Liver (tissue), 9 donors: ENCODE measurements around the gene MRPS14. TPM values are rescaled to one million over a fixed set of nuclear protein-coding genes. Genes with fewer than 3 reads are reported as not detected.

Experiments used
- DNase-seq: peaks from one replicate; pipeline ENCODE4 v3.0.0-alpha.2; 2017; ENCODE audit warnings: low spot score
- H3K27ac ChIP-seq, 2 donors: one replicate each; pipeline ENCODE4 v1.7.0; 2013; ENCODE audit warnings: inconsistent platforms in 2 of 2, low read length in 2 of 2, control low read depth in 1 of 2, low read depth in 1 of 2, mild to moderate bottlenecking in 1 of 2
- H3K27me3 ChIP-seq, 4 donors: one replicate each; pipeline versions ENCODE4 v1.6.1 to v1.7.0; 2013; ENCODE audit warnings: low read length in 3 of 4, inconsistent platforms in 1 of 4, mild to moderate bottlenecking in 1 of 4, moderate library complexity in 1 of 4; ENCODE audit not compliant: control insufficient read depth in 4 of 4, insufficient read depth in 4 of 4
- H3K36me3 ChIP-seq, 4 donors: one replicate each; pipeline versions ENCODE4 v1.6.1 to v1.7.0; 2013; ENCODE audit warnings: low read length in 3 of 4, mild to moderate bottlenecking in 3 of 4, low read depth in 1 of 4, moderate library complexity in 1 of 4; ENCODE audit not compliant: control insufficient read depth in 4 of 4, insufficient read depth in 3 of 4
- H3K4me1 ChIP-seq, 4 donors: one replicate each; pipeline versions ENCODE4 v1.6.1 to v1.7.0; 2013; ENCODE audit warnings: low read length in 3 of 4, mild to moderate bottlenecking in 3 of 4, moderate library complexity in 1 of 4; ENCODE audit not compliant: control insufficient read depth in 4 of 4, insufficient read depth in 4 of 4
- H3K4me3 ChIP-seq, 3 donors: one replicate each; pipeline versions ENCODE4 v1.6.1 to v1.7.0; 2013; ENCODE audit warnings: low read length in 3 of 3, control low read depth in 1 of 3, low read depth in 1 of 3, mild to moderate bottlenecking in 1 of 3
- H3K9ac ChIP-seq, 2 donors: one replicate each; pipeline ENCODE4 v1.7.0; 2013; ENCODE audit warnings: low read length in 2 of 2, mild to moderate bottlenecking in 2 of 2, moderate library complexity in 2 of 2, control low read depth in 1 of 2, low read depth in 1 of 2
- H3K9me3 ChIP-seq, 4 donors: one replicate each; pipeline versions ENCODE4 v1.6.1 to v1.7.0; 2013; ENCODE audit warnings: low read length in 3 of 4; ENCODE audit not compliant: control insufficient read depth in 4 of 4
- CTCF ChIP-seq: fragments of 150-350 bp; IDR thresholded peaks from 2 replicates; pipeline ENCODE4 v1.5.1; 2017; ENCODE audit warnings: improper control_type of control experiment, low read depth, low read length; ENCODE audit not compliant: missing input control
- EGR1 ChIP-seq, 2 donors: IDR thresholded peaks; 2 replicates each; pipeline ENCODE4 v1.6.1; 2016 to 2018; ENCODE audit warnings: antibody characterized with exemption in 2 of 2, low read depth in 2 of 2
- FOXA1 ChIP-seq: IDR thresholded peaks from 2 replicates; pipeline ENCODE4 v1.6.1; 2016; ENCODE audit warnings: antibody characterized with exemption
- FOXA2 ChIP-seq: IDR thresholded peaks from 2 replicates; pipeline ENCODE4 v1.6.1; 2016; ENCODE audit warnings: antibody characterized with exemption
- GABPA ChIP-seq, 2 donors: IDR thresholded peaks in 1 of 2; conservative IDR thresholded peaks in 1 of 2; 2 replicates each; pipeline ENCODE4 v1.6.1; 2016; ENCODE audit warnings: antibody characterized with exemption in 2 of 2, mild to moderate bottlenecking in 1 of 2, moderate library complexity in 1 of 2
- JUND ChIP-seq, 2 donors: IDR thresholded peaks; 2 replicates each; pipeline ENCODE4 v1.6.1; 2016; ENCODE audit warnings: antibody characterized with exemption in 2 of 2
- MAX ChIP-seq: IDR thresholded peaks from 2 replicates; pipeline ENCODE4 v1.6.1; 2016; ENCODE audit warnings: antibody characterized with exemption
- NR2F2 ChIP-seq: IDR thresholded peaks from 2 replicates; pipeline ENCODE4 v1.6.1; 2016; ENCODE audit warnings: antibody characterized with exemption
- RAD21 ChIP-seq, 2 donors: IDR thresholded peaks; 2 replicates each; pipeline ENCODE4 v1.6.1; 2016; ENCODE audit warnings: antibody characterized with exemption in 2 of 2, mild to moderate bottlenecking in 2 of 2
- SP1 ChIP-seq: IDR thresholded peaks from 2 replicates; pipeline ENCODE4 v1.6.1; 2018; ENCODE audit warnings: antibody characterized with exemption, mild to moderate bottlenecking
- YY1 ChIP-seq: IDR thresholded peaks from 2 replicates; pipeline ENCODE4 v1.6.1; 2016; ENCODE audit warnings: antibody characterized with exemption, mild to moderate bottlenecking
- WGBS: extraction: QIAGEN DNeasy Blood & Tissue Kit; methylation state at CpG from one replicate; pipeline ENCODE4 v1.1.7; 2013; 5-methylcytosine and 5-hydroxymethylcytosine counted together
- polyA plus RNA-seq, 2 donors: library from polyadenylated mRNA; stranded (reverse) in 1 of 2; unstranded in 1 of 2; fragments of 200-250 nt in 1 of 2; fragments of >200 nt in 1 of 2; fragmentation: Nextera tagmentation in 1 of 2; extraction: Ambion mirVana in 1 of 2; gene quantifications; one replicate each; pipeline versions ENCODE4 v1.2.1 to v1.2.3, GENCODE V29; 2013 to 2015
- total RNA-seq, 2 donors: library from RNA; depleted of rRNA; stranded (reverse); fragments of >200 nt; gene quantifications; one replicate each; pipeline ENCODE4 v1.2.3, GENCODE V29; 2014
- TF ChIP-seq, protein P1 (sequence below): IDR thresholded peaks from 2 replicates; pipeline ENCODE4 v1.6.1; 2016; ENCODE audit warnings: antibody characterized with exemption
- donor health status: healthy.
- donor health status: healthy.
- donor health status: healthy.
- donor health status: healthy.
- donor health status: healthy.

MRPS14 gene
- total and polyA plus RNA-seq, 4 donors: 14.9 to 41.4 (median 22.4) TPM

- TF ChIP-seq GABPA (IDR thresholded peaks at IDR 0.05 in 1 of 2, conservative IDR thresholded peaks at IDR 0.05 in 1 of 2): peak; percentile 95 to 98
- TF ChIP-seq EGR1 (IDR thresholded peaks at IDR 0.05; ENCODE audit: low read depth in 2 of 2): peak in 1 of 2 donors; percentile 29
- TF ChIP-seq SP1: peak; percentile 78
- TF ChIP-seq FOXA1: peak; percentile 17
Measured at GRCh38 chr1:174999216-174999935, 23.8 kb downstream of the MRPS14 start (continued).

- peak overlapping the region; percentile 98 for H3K9ac ChIP-seq
- WGBS: 9% methylated on average over 19 of the region's 19 CpGs
- H3K4me3 ChIP-seq: peak overlapping the region; percentile 61 to 99 (median 62)
- H3K4me1 ChIP-seq: peaks cover 3 to 30% (median 10%) of the 10 kb centered on the region in 4 donors
- no peaks in the 10 kb centered on the region for H3K36me3 ChIP-seq
- H3K27me3 ChIP-seq: no peaks in the 10 kb centered on the region
- H3K27ac ChIP-seq: peak overlapping the region; percentile 98 to 99
- no peak for DNase-seq
- TF ChIP-seq RAD21 (IDR thresholded peaks at IDR 0.05) (peak; percentile 78 to 81), FOXA2 (no peak), CTCF (peak; percentile 85)
- H3K9me3 ChIP-seq: no peaks in the 10 kb centered on the region
Measured at GRCh38 chr1:174998569-174999215, 24.5 kb downstream of the MRPS14 start.

DNA sequence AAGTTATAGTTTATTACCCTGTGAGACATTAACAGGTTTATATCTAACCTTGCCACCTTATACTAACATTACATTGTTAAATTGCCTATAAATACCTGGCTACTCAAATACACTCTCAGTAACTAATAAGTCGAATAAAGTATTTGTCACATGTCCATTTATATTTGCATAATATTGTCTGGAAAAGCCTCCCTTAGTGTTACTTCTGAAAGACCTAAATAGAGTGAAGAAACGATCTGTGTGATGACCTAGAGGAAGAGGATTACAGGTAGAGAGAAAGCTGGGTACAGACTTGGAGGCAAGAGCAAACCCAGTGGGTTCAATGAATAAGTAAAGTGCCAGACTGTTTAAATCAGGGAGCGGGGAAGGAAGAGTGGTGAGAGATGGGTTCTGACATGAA lies 26.2 kb downstream of the MRPS14 start:
- peaks cover 1 to 21% (median 4%) of the 10 kb centered on the region in 4 donors for H3K4me1 ChIP-seq
- no peaks in the 10 kb centered on the region for H3K9me3 ChIP-seq
- no peaks in the 10 kb centered on the region for H3K36me3 ChIP-seq
- TF ChIP-seq EGR1 (IDR thresholded peaks at IDR 0.05; ENCODE audit: low read depth in 2 of 2) (no peak), MAX (no peak), GABPA (IDR thresholded peaks at IDR 0.05 in 1 of 2, conservative IDR thresholded peaks at IDR 0.05 in 1 of 2) (no peak), JUND (IDR thresholded peaks at IDR 0.05) (no peak), CTCF (no peak), SP1 (no peak), YY1 (no peak), NR2F2 (no peak), RAD21 (IDR thresholded peaks at IDR 0.05) (no peak)
- TF ChIP-seq, protein P1, sequence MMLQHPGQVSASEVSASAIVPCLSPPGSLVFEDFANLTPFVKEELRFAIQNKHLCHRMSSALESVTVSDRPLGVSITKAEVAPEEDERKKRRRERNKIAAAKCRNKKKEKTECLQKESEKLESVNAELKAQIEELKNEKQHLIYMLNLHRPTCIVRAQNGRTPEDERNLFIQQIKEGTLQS: no peak
- no peak overlapping the region for H3K4me3 ChIP-seq
- no peak overlapping the region for H3K9ac ChIP-seq
- WGBS: 91% methylated on average over 3 of the region's 3 CpGs
- DNase-seq: no peak
- H3K27me3 ChIP-seq: no peaks in the 10 kb centered on the region
- H3K27ac ChIP-seq: no peak overlapping the region
